ENCODE data around the gene CTAG1A.
"Not testable (repeated sequence)": the region's sequence is repeated elsewhere in the genome, so short reads cannot be mapped to it uniquely, and the experiment has no call there.

- not testable (repeated sequence) for TF ChIP-seq EP300, CTCF, POLR2A (IDR thresholded peaks at IDR 0.05)
Observed at GRCh38 chrX:154575076-154575475, 9.9 kb upstream of the CTAG1A start.

All from ovary (tissue), 3 donors.